BLaER1 (cell line): ENCODE data around the gene TRAPPC5.

Source experiments
- H3K27ac ChIP-seq: shearing (Covaris generic); formaldehyde crosslinking; 2 replicates; pipeline ENCODE4 v1.8.1; 2022
- H3K27me3 ChIP-seq: shearing (Covaris generic); formaldehyde crosslinking; 2 replicates; pipeline ENCODE4 v1.8.1; 2022
- H3K36me3 ChIP-seq: shearing (Covaris generic); formaldehyde crosslinking; 2 replicates; pipeline ENCODE4 v1.8.1; 2022
- H3K4me1 ChIP-seq: shearing (Covaris generic); formaldehyde crosslinking; 2 replicates; pipeline ENCODE4 v1.8.1; 2022
- H3K4me2 ChIP-seq: shearing (Covaris generic); formaldehyde crosslinking; 2 replicates; pipeline ENCODE4 v1.8.1; 2022
- H3K4me3 ChIP-seq: shearing (Covaris generic); formaldehyde crosslinking; 2 replicates; pipeline ENCODE4 v1.8.1; 2022
- H3K9ac ChIP-seq: shearing (Covaris generic); formaldehyde crosslinking; 2 replicates; pipeline ENCODE4 v1.8.1; 2022
- H3K9me3 ChIP-seq: shearing (Covaris generic); formaldehyde crosslinking; 2 replicates; pipeline ENCODE4 v1.8.1; 2022
- H4K20me1 ChIP-seq: shearing (Covaris generic); formaldehyde crosslinking; 2 replicates; pipeline ENCODE4 v1.8.1; 2022
- Cebpa-rat ChIP-seq: shearing (Covaris generic); IDR thresholded peaks from 2 replicates; pipeline ENCODE4 v1.8.1; 2022

The TRAPPC5 gene

GRCh38 chr19:7682175-7682855, 1.7 kb downstream of the TRAPPC5 start:
- H3K27ac ChIP-seq, result peak overlapping the region; percentile 94
- H3K27me3 ChIP-seq, result peaks cover 13% of the 10 kb centered on the region
- peaks cover 67% of the 10 kb centered on the region for H4K20me1 ChIP-seq
- peaks cover 42% of the 10 kb centered on the region for H3K36me3 ChIP-seq
- peaks cover 45% of the 10 kb centered on the region for H3K4me1 ChIP-seq
- H3K4me3 ChIP-seq, result peak overlapping the region; percentile 99
- H3K4me2 ChIP-seq, result peak overlapping the region; percentile 96
- H3K9me3 ChIP-seq, result no peaks in the 10 kb centered on the region
- H3K9ac ChIP-seq, result peak overlapping the region; percentile 96; the same call in 1 of the 2 replicates
- TF ChIP-seq Cebpa-rat, result no peak

- Histone ChIP-seq H3K4me2 (no peak overlapping the region), H3K9ac (no peak overlapping the region), H3K27ac (no peak overlapping the region)
Measured at GRCh38 chr19:7685546-7686445, 5.2 kb downstream of the TRAPPC5 start.

GRCh38 chr19:7687177-7687576, 6.5 kb downstream of the TRAPPC5 start:
- Histone ChIP-seq H3K27me3 (no peaks in the 10 kb centered on the region), H3K9me3 (0 out of 2 replicates have a peak, but pooled peaks cover 5% of the 10 kb centered on the region), H3K9ac (no peak overlapping the region), H3K4me1 (peaks cover 6% of the 10 kb centered on the region), H3K27ac (no peak overlapping the region), H3K4me2 (no peak overlapping the region), H4K20me1 (peaks cover 64% of the 10 kb centered on the region), H3K4me3 (no peak overlapping the region), H3K36me3 (peaks cover 41% of the 10 kb centered on the region)
- TF ChIP-seq Cebpa-rat, result no peak

More at GRCh38 chr19:7685546-7686445, 5.2 kb downstream of the TRAPPC5 start:
- Histone ChIP-seq H3K4me3 (no peak overlapping the region), H3K9me3 (no peaks in the 10 kb centered on the region), H4K20me1 (peaks cover 68% of the 10 kb centered on the region), H3K36me3 (peaks cover 43% of the 10 kb centered on the region), H3K27me3 (no peaks in the 10 kb centered on the region), H3K4me1 (peaks cover 14% of the 10 kb centered on the region)
- TF ChIP-seq Cebpa-rat, result no peak

GRCh38 chr19:7689165-7689564, 8.5 kb downstream of the TRAPPC5 start:
- H3K9me3 ChIP-seq, result 0 out of 2 replicates have a peak, but pooled peaks cover 10% of the 10 kb centered on the region
- no peak overlapping the region for H3K4me2 ChIP-seq
- H3K9ac ChIP-seq, result no peak overlapping the region
- TF ChIP-seq Cebpa-rat, result no peak
- no peaks in the 10 kb centered on the region for H3K27me3 ChIP-seq
- H3K4me3 ChIP-seq, result no peak overlapping the region
- no peak overlapping the region for H3K27ac ChIP-seq
- peaks cover 4% of the 10 kb centered on the region for H3K4me1 ChIP-seq
- H3K36me3 ChIP-seq, result peaks cover 21% of the 10 kb centered on the region
- peaks cover 45% of the 10 kb centered on the region for H4K20me1 ChIP-seq

- no peak overlapping the region for H3K4me2 ChIP-seq
- H3K36me3 ChIP-seq, result peaks cover 4% of the 10 kb centered on the region; the same call in 1 of the 2 replicates
- H3K4me1 ChIP-seq, result peaks cover 20% of the 10 kb centered on the region
- H4K20me1 ChIP-seq, result peaks cover 44% of the 10 kb centered on the region
- no peaks in the 10 kb centered on the region for H3K27me3 ChIP-seq
- TF ChIP-seq Cebpa-rat, result no peak
- no peak overlapping the region for H3K9ac ChIP-seq
- H3K4me3 ChIP-seq, result no peak overlapping the region
- H3K9me3 ChIP-seq, result 0 out of 2 replicates have a peak, but pooled peaks cover 10% of the 10 kb centered on the region
- no peak overlapping the region for H3K27ac ChIP-seq
Measured at GRCh38 chr19:7690779-7691258, 10.2 kb downstream of the TRAPPC5 start.

GRCh38 chr19:7691497-7691896, 10.9 kb downstream of the TRAPPC5 start:
- Histone ChIP-seq H3K9me3 (0 out of 2 replicates have a peak, but pooled peaks cover 10% of the 10 kb centered on the region), H3K4me3 (no peak overlapping the region), H3K27ac (no peak overlapping the region), H3K4me1 (peaks cover 23% of the 10 kb centered on the region), H3K36me3 (peaks cover 3% of the 10 kb centered on the region; the same call in 1 of the 2 replicates), H4K20me1 (peaks cover 37% of the 10 kb centered on the region), H3K4me2 (no peak overlapping the region), H3K9ac (no peak overlapping the region), H3K27me3 (no peaks in the 10 kb centered on the region)
- TF ChIP-seq Cebpa-rat, result no peak

GRCh38 chr19:7692417-7693088, 11.9 kb downstream of the TRAPPC5 start:
- TF ChIP-seq Cebpa-rat, result no peak
- Histone ChIP-seq H3K27me3 (no peaks in the 10 kb centered on the region), H4K20me1 (peaks cover 26% of the 10 kb centered on the region; the same call in 1 of the 2 replicates), H3K9ac (no peak overlapping the region), H3K4me1 (peaks cover 23% of the 10 kb centered on the region), H3K27ac (no peak overlapping the region), H3K9me3 (0 out of 2 replicates have a peak, but pooled peaks cover 10% of the 10 kb centered on the region), H3K36me3 (no peaks in the 10 kb centered on the region), H3K4me3 (no peak overlapping the region), H3K4me2 (no peak overlapping the region)

GRCh38 chr19:7694499-7694898, 13.9 kb downstream of the TRAPPC5 start:
- Histone ChIP-seq H3K27ac (no peak overlapping the region), H3K4me3 (no peak overlapping the region), H3K4me1 (peaks cover 29% of the 10 kb centered on the region), H3K9me3 (0 out of 2 replicates have a peak, but pooled peaks cover 10% of the 10 kb centered on the region), H3K36me3 (no peaks in the 10 kb centered on the region), H3K4me2 (peak overlapping the region; percentile 76), H3K9ac (no peak overlapping the region), H4K20me1 (peaks cover 16% of the 10 kb centered on the region; the same call in 1 of the 2 replicates), H3K27me3 (no peaks in the 10 kb centered on the region)
- TF ChIP-seq Cebpa-rat, result no peak

- H3K4me1 ChIP-seq, result peaks cover 54% of the 10 kb centered on the region
- no peaks in the 10 kb centered on the region for H3K27me3 ChIP-seq
- no peak overlapping the region for H3K4me2 ChIP-seq
- peaks cover 16% of the 10 kb centered on the region; the same call in 1 of the 2 replicates for H4K20me1 ChIP-seq
- no peaks in the 10 kb centered on the region for H3K36me3 ChIP-seq
- no peak overlapping the region for H3K4me3 ChIP-seq
- TF ChIP-seq Cebpa-rat, result no peak
- H3K9ac ChIP-seq, result no peak overlapping the region
- H3K9me3 ChIP-seq, result 0 out of 2 replicates have a peak, but pooled peaks cover 3% of the 10 kb centered on the region
- no peak overlapping the region for H3K27ac ChIP-seq
Measured at GRCh38 chr19:7697721-7698287, 17.2 kb downstream of the TRAPPC5 start.
